Upper lobe of left lung (tissue), 6 donors: ENCODE results near the gene PKMYT1. TPM values are rescaled to one million over a fixed set of nuclear protein-coding genes. Genes with fewer than 3 reads are reported as not detected.

ENCODE experiments used
- ATAC-seq, 2 donors: fragments of 200-7000 bp; cut with Tn5 transposase; one replicate each; pipeline ENCODE4 v1.9.1; 2022; ENCODE audit warnings: mild to moderate bottlenecking in 2 of 2, moderate library complexity in 2 of 2; ENCODE audit not compliant: low FRiP score in 2 of 2
- DNase-seq, 2 donors: peaks; one replicate each; pipeline ENCODE4 v3.0.0-alpha.2; 2019 to 2020
- H3K27ac ChIP-seq, 4 donors: fragments of 200-600 bp; sonication (generic); one replicate each; pipeline ENCODE4 v1.5.1; 2016 to 2019
- H3K27me3 ChIP-seq, 4 donors: fragments of 200-600 bp; sonication (generic); one replicate each; pipeline ENCODE4 v1.5.1; 2017 to 2019
- H3K36me3 ChIP-seq, 4 donors: fragments of 200-600 bp; sonication (generic); one replicate each; pipeline ENCODE4 v1.5.1; 2016 to 2019
- H3K4me1 ChIP-seq, 4 donors: fragments of 200-600 bp; sonication (generic); one replicate each; pipeline ENCODE4 v1.5.1; 2018 to 2019
- H3K4me3 ChIP-seq, 4 donors: fragments of 200-600 bp; sonication (generic); one replicate each; pipeline ENCODE4 v1.5.1; 2017 to 2019; ENCODE audit warnings: mild to moderate bottlenecking in 2 of 4, moderate library complexity in 1 of 4
- H3K9me3 ChIP-seq, 4 donors: fragments of 200-600 bp; sonication (generic); one replicate each; pipeline ENCODE4 v1.5.1; 2018 to 2019
- EP300 ChIP-seq, 4 donors: sonication (generic); formaldehyde crosslinking; IDR thresholded peaks; one replicate each; pipeline ENCODE4 v1.5.1; 2017; ENCODE audit warnings: antibody characterized with exemption in 4 of 4, control low read depth in 2 of 4
- POLR2A ChIP-seq, 4 donors: fragments of 450-650 bp; IDR thresholded peaks; one replicate each; pipeline ENCODE4 v1.5.1; 2016 to 2017; ENCODE audit warnings: antibody characterized with exemption in 4 of 4, mild to moderate bottlenecking in 2 of 4
- POLR2AphosphoS5 ChIP-seq, 2 donors: sonication (generic); formaldehyde crosslinking; IDR thresholded peaks; one replicate each; pipeline ENCODE4 v1.5.1; 2017; ENCODE audit warnings: antibody characterized with exemption in 2 of 2
- WGBS, 2 donors: methylation state at CpG; one replicate each; pipeline ENCODE4 v1.1.5; 2017 to 2018; 5-methylcytosine and 5-hydroxymethylcytosine counted together
- small RNA-seq, 4 donors: library from RNA; depleted of rRNA; stranded (forward); fragments of <200 nt; gene quantifications; one replicate each; pipeline ENCODE3, GENCODE V24; 2016
- total RNA-seq, 6 donors: library from RNA; depleted of rRNA in 4 of 6; stranded (reverse); fragments of >200 nt in 4 of 6; gene quantifications; one replicate each; pipeline versions ENCODE4 v1.1.0 to v1.2.1, GENCODE V29; 2016 to 2021
- TF ChIP-seq, protein P1 (sequence below), 6 experiments: fragments of 450-650 bp in 4 of 6; fragments of 200-600 bp in 2 of 6; sonication (generic) in 2 of 6; IDR thresholded peaks; one replicate each; pipeline ENCODE4 v1.5.1; 2016 to 2019; ENCODE audit warnings: antibody characterized with exemption in 6 of 6
- donor health status: DM: no; HTN: no; CAD: no; lungs with moderate emphysema.
- donor health status: DM: no; HTN: yes; CAD: no; lungs with severe emphysema.

Gene PKMYT1
- total RNA-seq, 6 donors from 2014 or later = 0.39 to 19.1 (median 5.4) TPM

DNA sequence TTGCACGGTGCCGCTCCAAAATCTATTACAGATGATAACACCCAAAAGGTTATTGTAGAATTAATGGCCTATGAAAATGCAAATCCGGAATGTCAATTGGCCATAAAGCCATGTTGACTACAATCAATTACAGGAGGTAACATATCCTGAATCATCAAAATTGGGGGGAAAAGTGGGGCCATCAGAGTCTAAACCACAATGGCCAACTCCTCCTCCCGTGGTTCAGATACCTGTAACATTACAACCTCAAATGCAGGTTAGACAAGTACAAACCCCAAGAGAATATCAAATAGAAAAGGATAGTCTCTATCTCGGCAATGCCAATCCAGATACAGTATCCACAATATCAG, 53.6 kb downstream of the PKMYT1 start:
- no peak overlapping the region for H3K27ac ChIP-seq
- H3K4me1 ChIP-seq = peaks cover 0 to 8% (median 3%) of the 10 kb centered on the region in 4 donors
- ATAC-seq (no peak), DNase-seq (no peak)
- no peaks in the 10 kb centered on the region for H3K9me3 ChIP-seq
- 70 to 86% methylated on average over 5 of the region's 5 CpGs for WGBS, 2 donors
- H3K27me3 ChIP-seq = no peaks in the 10 kb centered on the region
- H3K4me3 ChIP-seq = peak overlapping the region in 1 of 4 donors; percentile 23
- H3K36me3 ChIP-seq = peaks cover 8 to 28% (median 16%) of the 10 kb centered on the region in 4 donors
- TF ChIP-seq, protein P1, sequence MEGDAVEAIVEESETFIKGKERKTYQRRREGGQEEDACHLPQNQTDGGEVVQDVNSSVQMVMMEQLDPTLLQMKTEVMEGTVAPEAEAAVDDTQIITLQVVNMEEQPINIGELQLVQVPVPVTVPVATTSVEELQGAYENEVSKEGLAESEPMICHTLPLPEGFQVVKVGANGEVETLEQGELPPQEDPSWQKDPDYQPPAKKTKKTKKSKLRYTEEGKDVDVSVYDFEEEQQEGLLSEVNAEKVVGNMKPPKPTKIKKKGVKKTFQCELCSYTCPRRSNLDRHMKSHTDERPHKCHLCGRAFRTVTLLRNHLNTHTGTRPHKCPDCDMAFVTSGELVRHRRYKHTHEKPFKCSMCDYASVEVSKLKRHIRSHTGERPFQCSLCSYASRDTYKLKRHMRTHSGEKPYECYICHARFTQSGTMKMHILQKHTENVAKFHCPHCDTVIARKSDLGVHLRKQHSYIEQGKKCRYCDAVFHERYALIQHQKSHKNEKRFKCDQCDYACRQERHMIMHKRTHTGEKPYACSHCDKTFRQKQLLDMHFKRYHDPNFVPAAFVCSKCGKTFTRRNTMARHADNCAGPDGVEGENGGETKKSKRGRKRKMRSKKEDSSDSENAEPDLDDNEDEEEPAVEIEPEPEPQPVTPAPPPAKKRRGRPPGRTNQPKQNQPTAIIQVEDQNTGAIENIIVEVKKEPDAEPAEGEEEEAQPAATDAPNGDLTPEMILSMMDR (IDR thresholded peaks at IDR 0.05) = no peak
- no peak for TF ChIP-seq POLR2A (IDR thresholded peaks at IDR 0.05)
- no peak for TF ChIP-seq POLR2AphosphoS5 (IDR thresholded peaks at IDR 0.05)
- no peak for TF ChIP-seq EP300 (IDR thresholded peaks at IDR 0.05)

DNA sequence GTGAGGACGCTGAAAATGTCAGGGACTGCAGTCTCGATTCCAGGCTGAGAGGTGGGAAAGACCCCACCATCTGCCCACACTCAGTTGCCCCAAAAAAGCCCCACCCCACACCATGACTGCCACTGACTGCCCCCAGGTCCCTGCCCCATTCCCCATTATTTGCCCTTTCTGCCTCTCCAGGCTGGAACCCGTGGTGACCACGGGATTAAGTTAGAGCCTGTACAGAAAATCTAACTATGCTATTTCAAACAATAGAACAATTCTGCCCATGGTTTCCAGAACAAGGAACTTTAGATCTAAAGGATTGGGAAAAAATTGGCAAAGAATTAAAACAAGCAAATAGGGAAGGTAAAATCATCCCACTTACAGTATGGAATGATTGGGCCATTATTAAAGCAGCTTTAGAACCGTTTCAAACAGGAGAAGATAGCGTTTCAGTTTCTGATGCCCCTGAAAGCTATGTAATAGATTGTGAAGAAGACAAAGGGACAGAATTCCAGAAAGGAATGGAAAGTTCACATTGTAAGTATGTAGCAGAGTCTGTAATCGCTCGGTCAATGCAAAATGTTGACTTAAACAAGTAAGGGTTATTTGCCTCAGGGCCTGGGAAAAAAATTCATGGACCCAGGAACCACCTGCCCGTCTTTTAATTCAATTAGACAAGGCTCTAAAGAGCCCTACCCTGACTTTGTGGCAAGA, 54.1 kb downstream of the PKMYT1 start:
- Histone ChIP-seq H3K9me3 (no peaks in the 10 kb centered on the region), H3K36me3 (peaks cover 8 to 24% (median 18%) of the 10 kb centered on the region in 4 donors), H3K27ac (no peak overlapping the region), H3K27me3 (no peaks in the 10 kb centered on the region), H3K4me3 (no peak overlapping the region), H3K4me1 (peaks cover 0 to 8% (median 3%) of the 10 kb centered on the region in 4 donors)
- 71 to 76% methylated on average over 9 of the region's 9 CpGs for WGBS, 2 donors
- ATAC-seq = no peak
- no peak for DNase-seq
- TF ChIP-seq POLR2AphosphoS5 (IDR thresholded peaks at IDR 0.05) (no peak), POLR2A (IDR thresholded peaks at IDR 0.05) (no peak), EP300 (IDR thresholded peaks at IDR 0.05) (no peak)
- TF ChIP-seq, protein P1 (IDR thresholded peaks at IDR 0.05) = no peak

DNA sequence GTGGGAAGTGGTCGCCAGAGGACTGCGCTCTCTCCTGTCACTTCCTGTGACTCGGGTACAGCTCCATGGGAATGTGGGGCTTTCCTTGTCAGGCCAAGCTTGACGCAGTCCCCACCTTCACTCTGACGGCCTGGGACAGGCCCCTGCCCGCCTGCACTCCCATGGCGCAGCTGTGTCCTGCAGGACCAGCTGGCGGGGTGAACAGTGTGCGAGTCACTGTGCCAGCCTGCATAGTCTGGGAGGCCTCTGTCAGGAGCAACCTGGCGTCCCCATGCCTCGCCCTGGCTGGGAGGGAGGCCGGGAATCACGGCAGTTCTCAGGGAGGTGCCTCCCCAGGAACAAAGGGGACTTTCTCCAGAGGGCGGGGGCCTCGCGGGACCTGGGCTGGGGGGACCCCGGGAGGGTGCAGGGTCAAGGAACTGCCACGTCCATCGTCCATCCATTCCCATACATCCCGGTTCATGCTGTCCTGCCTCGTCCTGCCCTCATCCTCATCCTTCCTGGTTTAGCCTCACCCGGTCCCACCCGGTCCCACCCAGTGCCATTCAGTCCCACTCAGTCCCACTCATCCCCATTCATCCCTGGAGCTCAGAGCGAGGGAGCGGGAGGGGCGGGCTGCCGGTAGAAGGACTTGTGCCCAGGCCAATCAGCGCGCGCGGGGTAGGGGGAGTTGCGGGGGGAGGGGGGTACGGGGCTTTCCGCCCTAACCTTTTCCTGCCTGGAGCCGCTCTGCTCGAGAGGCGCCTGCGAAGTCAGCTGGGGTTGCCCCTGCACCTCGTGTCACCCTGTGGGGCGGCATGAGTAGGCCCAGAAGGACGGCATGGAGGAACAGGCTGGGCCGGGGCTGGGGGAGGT, 55.1 kb downstream of the PKMYT1 start:
- ATAC-seq = no peak
- Histone ChIP-seq H3K9me3 (no peaks in the 10 kb centered on the region), H3K36me3 (peaks cover 6 to 14% (median 13%) of the 10 kb centered on the region in 4 donors), H3K4me3 (no peak overlapping the region), H3K27ac (no peak overlapping the region), H3K4me1 (peaks cover 0 to 8% (median 3%) of the 10 kb centered on the region in 4 donors), H3K27me3 (no peaks in the 10 kb centered on the region)
- WGBS, 2 donors = 73 to 83% methylated on average over 26 to 40 of the region's 42 CpGs
- peak in 1 of 2 donors; percentile 69 for DNase-seq
- TF ChIP-seq, protein P1 (IDR thresholded peaks at IDR 0.05) = no peak
- TF ChIP-seq POLR2A (IDR thresholded peaks at IDR 0.05) (no peak), EP300 (IDR thresholded peaks at IDR 0.05) (no peak), POLR2AphosphoS5 (IDR thresholded peaks at IDR 0.05) (no peak)

DNA sequence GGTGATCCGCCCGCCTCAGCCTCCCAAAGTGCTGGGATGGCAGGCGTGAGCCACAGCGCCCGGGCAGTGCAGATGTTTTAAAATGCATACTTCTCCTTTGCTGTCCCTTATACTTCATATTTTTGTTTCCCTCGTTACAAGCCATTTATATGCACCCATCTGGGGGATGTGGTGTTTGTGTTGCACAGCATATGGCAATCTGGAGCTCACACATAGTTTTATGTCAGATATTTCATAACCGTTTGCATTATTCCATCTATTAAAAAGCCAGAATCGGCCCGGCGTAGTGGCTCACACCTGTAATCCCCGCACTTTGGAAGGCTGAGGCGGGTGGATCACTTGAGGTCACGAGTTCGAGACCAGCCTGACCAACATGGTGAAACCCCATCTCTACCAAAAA, 56.8 kb downstream of the PKMYT1 start:
- H3K36me3 ChIP-seq = peaks cover 0 to 6% (median 5%) of the 10 kb centered on the region in 4 donors
- no peak for ATAC-seq
- DNase-seq = no peak
- peaks cover 0 to 14% (median 6%) of the 10 kb centered on the region in 4 donors for H3K4me1 ChIP-seq
- H3K4me3 ChIP-seq = no peak overlapping the region
- TF ChIP-seq, protein P1 (IDR thresholded peaks at IDR 0.05) = no peak
- TF ChIP-seq POLR2A (IDR thresholded peaks at IDR 0.05) = no peak
- no peak for TF ChIP-seq EP300 (IDR thresholded peaks at IDR 0.05)
- WGBS, 2 donors = 86 to 91% methylated on average over 14 of the region's 14 CpGs
- no peaks in the 10 kb centered on the region for H3K9me3 ChIP-seq
- H3K27me3 ChIP-seq = no peaks in the 10 kb centered on the region
- no peak overlapping the region for H3K27ac ChIP-seq

Small RNA genes lying within 50 kb of the gene (small RNA-seq; reads per million reads assigned to genes)
- gene LINC00514 = 0 reads per million in 4 donors

Other genes starting within 250 kb of the PKMYT1 start
- gene SRRM2, start 227.8 kb downstream of the PKMYT1 start, total RNA-seq = 1,000 to 10,000 TPM in 2 of 6 donors, 100 to 1,000 TPM in 4; 317 to 3,815 (median 582) TPM
- gene ELOB, start 203.2 kb downstream of the PKMYT1 start, total RNA-seq = 100 to 1,000 TPM in 5 of 6 donors, 10 to 100 TPM in 1; 73.3 to 245 (median 145) TPM
- gene PRSS33, start 192.9 kb downstream of the PKMYT1 start, total RNA-seq = under 1 TPM in 2 of 6 donors, not detected in 4; 0.20 to 0.92 TPM
- under 1 TPM in 2 of 6 donors, not detected in 4; 0.57 to 0.78 TPM for gene PRSS41, start 182.0 kb downstream of the PKMYT1 start, total RNA-seq
- gene PRSS21, start 163.2 kb downstream of the PKMYT1 start, total RNA-seq = 10 to 100 TPM in 3 of 6 donors, 1 to 10 TPM in 2, not detected in 1; 1.2 to 16.2 (median 14.5) TPM
- gene ZG16B, start 150.1 kb downstream of the PKMYT1 start, total RNA-seq = 1 to 10 TPM in 2 of 6 donors, under 1 TPM in 1, not detected in 3; 0.69 to 2.0 (median 1.2) TPM
- 10 to 100 TPM in 5 of 6 donors, 1 to 10 TPM in 1; 9.3 to 24.8 (median 16.6) TPM for gene PRSS22, start 122.3 kb downstream of the PKMYT1 start, total RNA-seq
- gene FLYWCH2, start 97.2 kb downstream of the PKMYT1 start, total RNA-seq = 10 to 100 TPM; 31.2 to 70.1 (median 39.7) TPM
- 100 to 1,000 TPM in 1 of 6 donors, 10 to 100 TPM in 5; 19.3 to 162 (median 43.4) TPM for gene FLYWCH1, start 68.5 kb downstream of the PKMYT1 start, total RNA-seq
- not detected for gene KREMEN2, start 16.2 kb downstream of the PKMYT1 start, total RNA-seq
- 10 to 100 TPM in 2 of 6 donors, 1 to 10 TPM in 4; 5.2 to 13.5 (median 8.3) TPM for gene PAQR4, start 11.1 kb downstream of the PKMYT1 start, total RNA-seq
- gene CLDN9, start 32.5 kb upstream of the PKMYT1 start, total RNA-seq = 1 to 10 TPM in 4 of 6 donors, under 1 TPM in 2; 0.57 to 5.9 (median 1.1) TPM
- gene CLDN6, start 37.7 kb upstream of the PKMYT1 start, total RNA-seq = 1 to 10 TPM in 1 of 6 donors, under 1 TPM in 2, not detected in 3; 0.30 to 1.9 (median 0.72) TPM
- gene TNFRSF12A, start 39.9 kb upstream of the PKMYT1 start, total RNA-seq = 100 to 1,000 TPM in 1 of 6 donors, 10 to 100 TPM in 5; 37.7 to 431 (median 76.5) TPM
- gene HCFC1R1, start 43.5 kb upstream of the PKMYT1 start, total RNA-seq = 10 to 100 TPM; 28.3 to 85.1 (median 42.2) TPM
- gene THOC6, start 43.6 kb upstream of the PKMYT1 start, total RNA-seq = 10 to 100 TPM; 18.5 to 40.8 (median 33.1) TPM
- 10 to 100 TPM; 18.5 to 98.5 (median 35.0) TPM for gene BICDL2, start 56.5 kb upstream of the PKMYT1 start, total RNA-seq
- 10 to 100 TPM; 10.0 to 41.4 (median 20.5) TPM for gene MMP25, start 66.1 kb upstream of the PKMYT1 start, total RNA-seq
- gene IL32, start 85.2 kb upstream of the PKMYT1 start, total RNA-seq = 100 to 1,000 TPM in 3 of 6 donors, 10 to 100 TPM in 3; 31.4 to 220 (median 116) TPM
- gene ZSCAN10, start 118.8 kb upstream of the PKMYT1 start, total RNA-seq = 1 to 10 TPM in 1 of 6 donors, under 1 TPM in 3, not detected in 2; 0.17 to 1.0 (median 0.28) TPM
- 10 to 100 TPM; 13.8 to 25.2 (median 16.8) TPM for gene ZNF205, start 132.1 kb upstream of the PKMYT1 start, total RNA-seq
- 10 to 100 TPM in 4 of 6 donors, 1 to 10 TPM in 2; 4.2 to 20.3 (median 11.6) TPM for gene ZNF213, start 154.6 kb upstream of the PKMYT1 start, total RNA-seq
- gene OR1F1, start 207.8 kb upstream of the PKMYT1 start, total RNA-seq = not detected